ENCODE results near the gene IKZF1.
"Not testable (repeated sequence)": the region's sequence is repeated elsewhere in the genome, so short reads cannot be mapped to it uniquely, and the experiment has no call there.

Gene IKZF1

DNA sequence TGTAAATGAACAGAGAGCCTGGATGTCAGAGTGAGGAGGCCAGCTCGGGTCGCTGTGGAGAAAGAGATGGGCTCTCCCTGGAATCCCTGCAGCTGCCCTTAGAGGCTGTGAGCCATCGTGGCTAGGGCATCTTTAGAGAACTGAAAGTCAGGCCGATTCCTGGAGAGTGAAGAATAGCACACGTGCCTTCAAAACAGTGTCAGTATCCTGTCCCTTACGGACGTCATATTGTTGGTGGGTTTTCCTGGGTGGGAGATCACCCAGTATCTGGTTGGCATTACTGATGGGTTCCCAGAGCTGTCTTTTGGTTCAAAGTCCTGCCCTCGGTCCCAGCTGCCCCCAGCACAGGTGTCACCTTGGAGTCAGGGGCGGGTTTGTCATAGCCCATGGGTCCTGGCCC lies 25.3 kb downstream of the IKZF1 start:
- H3K9me3 ChIP-seq (ENCODE audit: control insufficient read depth, insufficient read depth, low read length), result no peaks in the 10 kb centered on the region
- no peaks in the 10 kb centered on the region for H3K36me3 ChIP-seq (ENCODE audit: insufficient read depth, low read length)
- peaks cover 4% of the 10 kb centered on the region; the same call in 1 of the 2 replicates for H3K4me1 ChIP-seq (ENCODE audit: insufficient read depth, low read length)
- no peak overlapping the region for H3K9ac ChIP-seq (ENCODE audit: low read depth, low read length)

DNA sequence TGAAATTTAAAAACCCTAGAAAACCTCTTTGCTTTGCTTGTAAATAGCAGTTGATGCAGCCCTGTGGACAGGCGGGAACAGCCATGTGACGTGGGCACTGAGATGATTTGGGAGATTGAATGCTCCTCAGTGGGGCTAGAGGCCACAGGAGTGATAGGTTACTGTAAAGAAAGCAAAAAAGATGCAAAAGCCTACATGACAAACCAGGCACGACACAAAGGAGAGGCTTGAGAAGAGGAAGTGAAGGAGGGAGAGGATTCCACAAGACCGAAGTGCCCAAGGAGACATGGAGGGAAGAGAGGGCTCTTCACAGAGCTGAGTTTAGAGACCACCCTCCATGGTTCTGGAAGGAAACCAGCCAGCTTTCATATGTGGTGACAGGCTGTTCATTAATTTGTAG lies 25.7 kb downstream of the IKZF1 start:
- peaks cover 4% of the 10 kb centered on the region; the same call in 1 of the 2 replicates for H3K4me1 ChIP-seq (ENCODE audit: insufficient read depth, low read length)
- no peaks in the 10 kb centered on the region for H3K9me3 ChIP-seq (ENCODE audit: control insufficient read depth, insufficient read depth, low read length)
- no peak overlapping the region for H3K9ac ChIP-seq (ENCODE audit: low read depth, low read length)
- H3K36me3 ChIP-seq (ENCODE audit: insufficient read depth, low read length), result no peaks in the 10 kb centered on the region

DNA sequence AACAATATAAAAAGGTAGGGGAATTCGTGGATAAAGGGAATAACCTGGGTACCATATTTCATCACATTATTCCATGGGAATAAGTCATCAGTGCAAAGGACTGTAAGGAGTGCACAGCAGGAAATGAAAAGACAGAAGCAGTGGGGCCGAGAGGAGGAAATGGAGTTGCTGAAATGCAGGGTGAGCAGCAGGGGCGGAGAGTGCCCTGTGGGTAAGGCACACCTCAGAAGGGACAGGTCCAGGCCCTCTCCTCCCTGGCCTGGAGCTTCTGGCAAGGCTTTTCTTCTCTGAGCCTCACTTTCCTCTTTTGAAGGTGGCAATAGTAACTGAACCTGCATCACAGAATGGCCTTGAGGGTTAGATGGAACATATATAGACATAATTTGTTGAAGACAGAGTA lies 26.2 kb downstream of the IKZF1 start:
- Histone ChIP-seq H3K9me3 (ENCODE audit: control insufficient read depth, insufficient read depth, low read length) (no peaks in the 10 kb centered on the region), H3K4me1 (ENCODE audit: insufficient read depth, low read length) (peaks cover 4% of the 10 kb centered on the region; the same call in 1 of the 2 replicates), H3K9ac (ENCODE audit: low read depth, low read length) (no peak overlapping the region), H3K36me3 (ENCODE audit: insufficient read depth, low read length) (no peaks in the 10 kb centered on the region)

DNA sequence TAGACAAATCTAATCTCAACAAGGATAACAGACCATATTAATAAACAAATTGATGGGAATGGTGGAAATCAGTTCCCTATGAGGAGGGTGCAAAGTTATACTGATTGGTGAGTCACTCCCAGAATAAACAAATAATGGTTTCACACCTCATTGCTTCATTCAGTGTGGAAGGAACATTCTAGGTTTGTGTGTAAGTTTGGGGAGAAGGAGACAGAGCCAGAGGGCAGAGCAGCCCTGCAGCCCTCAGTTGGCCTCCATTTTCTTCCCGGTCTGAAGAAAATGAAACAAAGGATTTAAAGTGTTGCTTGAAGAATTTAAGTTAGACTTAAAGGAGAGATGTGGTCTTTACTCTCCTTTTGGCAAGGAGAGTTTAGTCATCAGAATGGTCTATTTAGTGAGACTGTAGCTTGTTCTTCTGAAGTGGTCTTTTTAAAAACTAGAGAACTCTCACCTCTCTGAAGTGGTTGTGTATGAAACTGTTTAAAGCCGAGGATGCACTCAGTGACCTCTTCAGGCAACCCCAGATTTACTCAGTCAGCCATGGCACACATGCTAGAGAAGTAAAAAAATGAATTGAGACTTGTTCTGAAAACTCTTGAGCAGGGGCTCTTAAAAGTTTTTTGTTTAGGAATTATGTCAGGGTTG lies 27.2 kb downstream of the IKZF1 start:
- no peak overlapping the region for H3K9ac ChIP-seq (ENCODE audit: low read depth, low read length)
- H3K9me3 ChIP-seq (ENCODE audit: control insufficient read depth, insufficient read depth, low read length), result no peaks in the 10 kb centered on the region
- no peaks in the 10 kb centered on the region for H3K36me3 ChIP-seq (ENCODE audit: insufficient read depth, low read length)
- H3K4me1 ChIP-seq (ENCODE audit: insufficient read depth, low read length), result peaks cover 10% of the 10 kb centered on the region; the same call in 1 of the 2 replicates

DNA sequence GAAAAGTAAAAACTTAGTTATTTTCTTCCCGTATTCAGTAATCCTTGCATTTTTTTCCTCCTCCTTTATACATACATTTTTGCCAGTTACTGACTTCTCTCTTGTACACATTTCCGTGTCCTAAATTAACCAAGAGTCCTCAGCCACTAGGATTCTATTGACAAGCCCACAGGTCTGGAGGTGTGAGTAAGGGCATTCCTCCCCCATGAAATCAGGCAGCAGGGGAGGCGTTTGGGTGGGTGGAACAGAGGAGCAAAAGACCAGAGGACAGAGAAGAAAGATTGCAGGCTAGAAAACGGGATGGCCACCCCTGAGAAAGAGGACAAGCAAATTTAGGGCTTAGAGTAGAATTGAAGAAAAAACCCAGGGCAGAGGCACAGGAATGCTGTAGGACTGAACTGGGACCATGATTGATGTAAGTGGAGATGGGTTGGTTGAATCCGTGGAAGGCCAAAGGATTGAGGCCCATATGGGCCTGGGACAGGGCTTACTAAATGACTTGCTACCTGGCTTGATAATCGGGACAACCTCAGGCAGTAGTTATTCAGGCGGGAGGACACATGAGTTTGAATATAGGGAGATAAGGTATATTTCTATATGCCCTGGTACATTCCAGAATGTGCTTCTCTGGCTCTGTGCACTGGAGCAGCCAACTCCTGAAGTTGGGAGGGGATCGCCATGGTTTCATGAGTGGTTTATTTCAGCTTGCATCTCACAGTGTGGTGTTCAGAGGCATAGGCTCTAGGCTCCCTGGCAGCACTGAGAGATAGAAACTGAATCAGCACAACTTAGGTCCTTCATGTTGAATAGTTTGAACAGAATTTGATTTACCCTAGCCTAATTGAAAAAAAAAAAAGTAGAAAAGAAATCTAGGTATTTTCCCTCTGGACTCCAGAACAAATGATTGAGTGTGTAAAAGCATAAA lies 28.0 kb downstream of the IKZF1 start:
- Histone ChIP-seq H3K36me3 (ENCODE audit: insufficient read depth, low read length) (no peaks in the 10 kb centered on the region), H3K9ac (ENCODE audit: low read depth, low read length) (no peak overlapping the region), H3K4me1 (ENCODE audit: insufficient read depth, low read length) (peaks cover 10% of the 10 kb centered on the region; the same call in 1 of the 2 replicates)

DNA sequence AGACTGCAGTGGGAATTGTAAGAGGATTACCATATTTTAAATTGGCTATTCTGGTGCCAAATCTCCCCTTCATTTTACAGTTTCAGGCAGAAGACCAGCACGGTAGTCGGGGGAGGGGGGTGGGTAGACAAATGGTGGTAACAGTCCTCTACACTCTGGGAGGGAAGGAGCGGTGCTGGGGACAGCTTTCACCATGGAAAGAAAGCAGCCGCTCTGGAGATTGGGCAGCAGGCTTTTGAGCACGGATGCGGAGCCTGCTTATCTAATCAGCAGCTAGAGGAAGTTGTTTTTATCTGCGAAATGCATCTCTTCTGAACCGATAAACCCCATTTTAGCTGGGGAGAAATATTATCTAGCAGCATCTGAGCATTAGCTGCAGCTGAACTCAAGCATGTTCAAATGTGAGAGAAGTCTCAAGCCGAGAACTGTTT lies 28.7 kb downstream of the IKZF1 start:
- peaks cover 10% of the 10 kb centered on the region; the same call in 1 of the 2 replicates for H3K4me1 ChIP-seq (ENCODE audit: insufficient read depth, low read length)
- H3K36me3 ChIP-seq (ENCODE audit: insufficient read depth, low read length), result no peaks in the 10 kb centered on the region
- no peak overlapping the region for H3K9ac ChIP-seq (ENCODE audit: low read depth, low read length)
- H3K9me3 ChIP-seq (ENCODE audit: control insufficient read depth, insufficient read depth, low read length), result no peaks in the 10 kb centered on the region

More for the DNA sequence above, 28.0 kb downstream of the IKZF1 start:
- H3K9me3 ChIP-seq (ENCODE audit: control insufficient read depth, insufficient read depth, low read length), result no peaks in the 10 kb centered on the region

DNA sequence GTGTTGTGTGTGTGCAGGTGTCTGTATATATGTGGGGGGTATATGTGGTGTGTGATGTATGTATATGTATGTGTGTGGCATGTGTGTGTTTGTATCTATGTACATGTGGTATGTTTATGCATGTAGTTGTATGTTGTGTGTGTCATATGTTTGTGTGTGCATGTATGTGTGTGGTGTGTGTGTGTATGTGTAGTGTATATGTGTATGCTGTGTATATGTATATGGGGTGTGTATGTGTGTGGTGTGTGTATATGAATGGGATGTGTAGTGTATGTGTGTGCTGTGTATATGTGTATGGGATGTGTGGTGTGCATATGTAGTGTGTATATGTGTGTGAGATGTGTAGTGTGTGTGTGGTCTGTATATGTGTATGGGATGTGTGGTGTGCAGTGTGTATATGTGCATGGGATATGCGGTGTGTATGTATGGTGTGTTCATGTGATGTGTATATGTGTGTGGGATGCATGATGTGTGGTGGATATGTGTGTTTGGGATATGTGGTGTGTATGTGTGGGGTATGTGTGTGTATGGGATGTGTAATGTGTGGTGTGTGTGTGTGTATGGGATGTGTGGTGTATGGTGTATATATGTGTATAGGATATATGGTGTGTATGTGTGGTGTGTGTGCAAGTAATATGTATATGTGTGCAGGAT lies 30.0 kb downstream of the IKZF1 start:
- no peaks in the 10 kb centered on the region for H3K9me3 ChIP-seq (ENCODE audit: control insufficient read depth, insufficient read depth, low read length)
- H3K36me3 ChIP-seq (ENCODE audit: insufficient read depth, low read length), result no peaks in the 10 kb centered on the region
- H3K4me1 ChIP-seq (ENCODE audit: insufficient read depth, low read length), result peaks cover 10% of the 10 kb centered on the region; the same call in 1 of the 2 replicates
- no peak overlapping the region for H3K9ac ChIP-seq (ENCODE audit: low read depth, low read length)

DNA sequence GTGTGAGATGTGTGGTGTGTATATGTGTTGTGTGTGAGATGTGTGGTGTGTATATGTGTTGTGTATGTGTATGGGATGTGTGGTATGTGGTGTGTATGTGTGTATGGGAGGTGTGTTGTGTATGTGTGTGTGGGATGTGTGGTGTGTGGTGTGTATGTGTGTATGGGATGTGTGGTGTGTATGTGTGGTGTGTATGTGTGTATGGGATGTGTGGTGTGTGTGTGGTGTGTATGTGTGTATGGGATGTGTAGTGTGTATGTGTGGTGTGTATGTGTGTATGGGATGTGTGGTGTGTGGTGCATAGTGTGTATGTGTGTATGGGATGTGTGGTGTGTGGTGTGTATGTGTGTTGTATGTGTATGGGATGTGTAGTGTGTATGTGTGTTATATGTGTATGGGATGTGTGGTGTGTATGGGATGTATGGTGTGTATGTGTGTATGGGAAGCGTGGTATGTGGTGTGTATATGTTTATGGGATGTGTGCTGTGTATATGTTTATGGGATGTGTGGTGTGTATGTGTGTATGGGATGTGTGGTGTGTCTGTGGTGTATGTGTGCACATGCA lies 30.8 kb downstream of the IKZF1 start:
- Histone ChIP-seq H3K4me1 (ENCODE audit: insufficient read depth, low read length) (peaks cover 15% of the 10 kb centered on the region; the same call in 1 of the 2 replicates), H3K9ac (ENCODE audit: low read depth, low read length) (no peak overlapping the region), H3K9me3 (ENCODE audit: control insufficient read depth, insufficient read depth, low read length) (no peaks in the 10 kb centered on the region), H3K36me3 (ENCODE audit: insufficient read depth, low read length) (no peaks in the 10 kb centered on the region)

DNA sequence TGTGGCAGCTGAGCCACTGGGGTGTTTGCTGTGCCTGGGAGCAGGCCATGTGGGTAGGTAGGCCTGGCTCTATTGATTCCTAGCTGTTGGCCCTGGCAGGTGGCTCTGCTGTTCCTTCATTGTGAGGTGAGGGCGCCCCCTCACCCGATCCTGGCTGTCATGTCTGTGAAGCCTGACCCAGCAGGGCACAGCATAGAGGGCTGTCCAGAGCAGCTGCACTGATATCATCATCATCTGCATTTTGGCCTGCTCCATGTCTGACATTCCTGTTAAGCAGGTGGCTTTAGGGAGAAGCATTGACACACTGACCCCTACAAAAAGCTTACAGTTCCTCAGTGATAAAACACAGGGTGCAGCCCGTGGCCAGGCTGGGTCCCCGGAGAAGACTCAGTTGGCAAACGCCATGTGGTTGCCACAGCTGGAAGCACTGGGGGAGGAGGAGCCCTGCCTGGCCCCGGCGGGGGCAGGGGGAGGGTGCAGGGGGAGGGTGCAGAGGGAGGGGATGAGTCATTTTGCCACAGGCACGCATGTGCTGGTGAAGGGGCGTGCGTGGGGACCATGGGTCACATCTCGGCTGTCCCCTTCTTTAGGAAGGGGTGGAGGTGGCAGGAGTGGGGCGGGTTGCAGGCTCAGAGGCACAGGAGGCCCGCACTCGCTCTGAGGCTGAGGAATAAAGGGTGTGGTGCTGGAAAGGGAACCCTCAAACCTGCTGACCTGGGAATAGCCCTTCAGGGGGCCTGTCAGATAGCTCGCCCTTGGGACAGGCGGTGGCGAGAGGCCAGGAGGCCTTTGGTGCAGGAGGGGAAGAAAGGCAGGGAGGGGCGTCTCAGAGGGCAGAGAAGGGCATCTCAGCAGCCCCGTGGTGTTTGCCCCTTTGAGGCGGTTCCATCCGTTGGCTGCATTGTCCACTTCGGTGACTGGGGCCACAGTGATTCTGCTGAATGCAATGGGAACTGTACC lies 31.6 kb downstream of the IKZF1 start:
- peaks cover 15% of the 10 kb centered on the region; the same call in 1 of the 2 replicates for H3K4me1 ChIP-seq (ENCODE audit: insufficient read depth, low read length)
- H3K36me3 ChIP-seq (ENCODE audit: insufficient read depth, low read length), result no peaks in the 10 kb centered on the region
- H3K9me3 ChIP-seq (ENCODE audit: control insufficient read depth, insufficient read depth, low read length), result no peaks in the 10 kb centered on the region
- no peak overlapping the region for H3K9ac ChIP-seq (ENCODE audit: low read depth, low read length)

DNA sequence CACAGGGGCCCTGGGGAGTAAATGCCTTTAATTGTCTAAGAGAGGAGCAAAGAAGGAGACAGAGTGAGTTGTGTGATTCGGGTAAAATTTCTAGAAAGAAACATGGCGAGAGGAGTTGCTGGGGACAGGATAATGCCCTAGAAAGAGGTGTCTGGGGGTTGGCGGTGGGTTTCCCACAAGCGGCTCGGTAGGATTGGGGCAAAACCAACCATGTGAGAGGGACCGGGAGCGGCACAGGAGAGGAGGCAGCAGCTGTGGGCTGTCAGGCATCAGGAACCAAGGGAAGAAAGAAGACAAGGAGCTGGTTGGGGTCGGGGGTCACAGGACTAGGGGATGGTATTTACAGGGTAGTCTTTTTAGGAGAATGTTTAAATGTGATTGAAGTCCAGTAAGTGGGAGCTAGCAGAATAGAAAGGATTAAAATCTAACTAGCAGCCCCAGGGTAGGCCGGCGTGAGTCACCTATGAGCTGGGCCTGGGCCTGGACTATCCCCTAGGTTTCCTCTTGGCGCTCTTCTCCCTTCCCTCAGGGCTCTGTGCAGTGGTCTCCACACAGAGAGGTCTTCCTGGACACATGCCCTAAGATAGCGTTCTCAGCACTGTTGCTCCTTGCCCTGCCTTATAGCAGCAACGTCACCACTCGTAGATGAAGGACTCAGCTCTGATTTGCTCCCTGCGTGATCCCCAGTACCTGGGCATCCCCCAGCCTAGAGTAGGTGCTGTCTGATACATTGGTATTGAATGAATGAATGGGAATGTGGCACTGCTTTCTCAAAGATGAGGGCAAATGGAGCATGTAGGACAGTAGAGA lies 32.6 kb downstream of the IKZF1 start:
- no peaks in the 10 kb centered on the region for H3K36me3 ChIP-seq (ENCODE audit: insufficient read depth, low read length)
- peaks cover 15% of the 10 kb centered on the region; the same call in 1 of the 2 replicates for H3K4me1 ChIP-seq (ENCODE audit: insufficient read depth, low read length)
- no peak overlapping the region for H3K9ac ChIP-seq (ENCODE audit: low read depth, low read length)
- H3K9me3 ChIP-seq (ENCODE audit: control insufficient read depth, insufficient read depth, low read length), result no peaks in the 10 kb centered on the region

DNA sequence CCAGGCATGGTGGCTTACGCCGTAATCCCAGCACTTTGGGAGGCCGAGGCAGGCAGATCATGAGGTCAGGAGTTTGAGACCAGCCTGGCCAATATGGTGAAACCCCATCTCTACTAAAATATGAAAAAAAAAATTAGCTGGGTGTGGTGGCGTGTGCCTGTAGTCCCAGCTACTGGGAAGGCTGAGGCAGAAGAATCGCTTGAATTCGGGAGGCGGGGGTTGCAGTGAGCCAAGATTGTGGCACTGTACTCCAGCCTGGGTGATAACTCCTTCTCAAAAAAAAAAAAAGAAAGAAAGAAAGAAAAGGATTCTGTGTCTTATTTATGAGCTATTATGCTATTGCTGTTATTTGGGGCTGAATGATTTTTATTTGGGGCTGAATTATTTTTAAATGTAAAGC lies 35.0 kb downstream of the IKZF1 start:
- H3K9ac ChIP-seq (ENCODE audit: low read depth, low read length); H3K9me3 ChIP-seq (ENCODE audit: control insufficient read depth, insufficient read depth, low read length); H3K36me3 ChIP-seq (ENCODE audit: insufficient read depth, low read length): not testable (repeated sequence)
- H3K4me1 ChIP-seq (ENCODE audit: insufficient read depth, low read length), result peaks cover 11% of the 10 kb centered on the region; the same call in 1 of the 2 replicates

DNA sequence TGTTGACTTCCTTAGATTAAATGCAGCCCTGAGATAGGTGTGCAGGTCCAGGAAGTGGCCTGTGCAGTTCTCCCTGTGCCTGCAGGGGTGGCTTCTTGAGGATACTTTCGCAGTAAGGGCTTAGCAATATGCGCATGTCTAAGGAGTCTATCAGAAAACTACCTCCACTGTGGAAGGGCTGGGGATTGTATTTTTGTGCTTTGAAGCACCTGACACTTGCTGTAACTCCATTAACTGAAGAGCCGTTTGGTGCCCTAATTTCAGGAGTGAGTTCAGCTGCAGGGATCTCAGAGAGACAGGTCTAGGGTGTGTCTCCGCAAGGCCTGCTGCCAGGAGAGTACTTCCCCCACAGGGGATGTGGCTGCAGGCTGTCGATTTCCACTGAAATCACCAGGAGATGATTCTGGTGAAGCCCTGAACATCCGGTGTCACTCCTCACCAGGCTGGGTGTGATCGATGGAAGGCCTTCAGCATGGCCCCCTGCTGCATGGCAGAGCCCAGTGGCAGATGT lies 35.5 kb downstream of the IKZF1 start:
- Histone ChIP-seq H3K9me3 (ENCODE audit: control insufficient read depth, insufficient read depth, low read length) (no peaks in the 10 kb centered on the region), H3K36me3 (ENCODE audit: insufficient read depth, low read length) (no peaks in the 10 kb centered on the region), H3K9ac (ENCODE audit: low read depth, low read length) (no peak overlapping the region), H3K4me1 (ENCODE audit: insufficient read depth, low read length) (peaks cover 11% of the 10 kb centered on the region; the same call in 1 of the 2 replicates)
